H9 (cell line): ENCODE data around the gene DMD. TPM values are rescaled to one million over a fixed set of nuclear protein-coding genes. Genes with fewer than 3 reads are reported as not detected.

ENCODE experiments used
- DNase-seq: peaks from one replicate; pipeline ENCODE4 v3.0.0-alpha.2; 2017
- H2AFZ ChIP-seq: one replicate; pipeline ENCODE4 v1.6.1; 2013; ENCODE audit warnings: mild to moderate bottlenecking, low read length, control low read depth, moderate library complexity
- H2AK5ac ChIP-seq: 2 replicates; pipeline ENCODE4 v1.6.1; 2013; ENCODE audit warnings: low read length, control low read depth, mixed read lengths; ENCODE audit not compliant: insufficient read length
- H2BK120ac ChIP-seq: one replicate; pipeline ENCODE4 v1.6.1; 2013; ENCODE audit warnings: low read depth, mild to moderate bottlenecking, low read length, control low read depth, inconsistent platforms; ENCODE audit not compliant: poor library complexity, severe bottlenecking
- H2BK12ac ChIP-seq: 2 replicates; pipeline ENCODE4 v1.6.1; 2013; ENCODE audit warnings: low read length, control low read depth, mixed read lengths, low read depth; ENCODE audit not compliant: insufficient read length
- H2BK15ac ChIP-seq: 2 replicates; pipeline ENCODE4 v1.6.1; 2013; ENCODE audit warnings: low read depth, low read length, control low read depth
- H2BK20ac ChIP-seq: one replicate; pipeline ENCODE4 v1.6.1; 2013; ENCODE audit warnings: low read depth, mild to moderate bottlenecking, low read length, control low read depth, inconsistent platforms; ENCODE audit not compliant: poor library complexity, severe bottlenecking
- H2BK5ac ChIP-seq: 2 replicates; pipeline ENCODE4 v1.6.1; 2013; ENCODE audit warnings: low read length, control low read depth, mixed read lengths; ENCODE audit not compliant: insufficient read length
- H3K14ac ChIP-seq: 2 replicates; pipeline ENCODE4 v1.6.1; 2013; ENCODE audit warnings: low read length, control low read depth; ENCODE audit not compliant: insufficient read depth
- H3K18ac ChIP-seq: 2 replicates; pipeline ENCODE4 v1.6.1; 2013; ENCODE audit warnings: low read depth, mild to moderate bottlenecking, mixed read lengths, low read length, control low read depth; ENCODE audit not compliant: insufficient read length
- H3K23ac ChIP-seq: 2 replicates; pipeline ENCODE4 v1.6.1; 2013; ENCODE audit warnings: low read length, control low read depth, mixed read lengths, low read depth; ENCODE audit not compliant: insufficient read length
- H3K23me2 ChIP-seq: 2 replicates; pipeline ENCODE4 v1.6.1; 2013; ENCODE audit warnings: low read depth, mild to moderate bottlenecking, mixed read lengths, low read length, control low read depth; ENCODE audit not compliant: insufficient read length, poor library complexity, severe bottlenecking
- H3K27ac ChIP-seq: 2 replicates; pipeline ENCODE4 v1.5.1; 2013; ENCODE audit warnings: low read length, control low read depth, mixed read lengths, low read depth; ENCODE audit not compliant: insufficient read length
- H3K27me3 ChIP-seq: 2 replicates; pipeline ENCODE4 v1.6.1; 2013; ENCODE audit warnings: low read length, control low read depth, inconsistent platforms; ENCODE audit not compliant: insufficient read depth
- H3K4ac ChIP-seq: 2 replicates; pipeline ENCODE4 v1.6.1; 2013; ENCODE audit warnings: low read depth, mild to moderate bottlenecking, control low read depth, inconsistent platforms, low read length, moderate library complexity
- H3K4me1 ChIP-seq: 2 replicates; pipeline ENCODE4 v1.6.1; 2013; ENCODE audit warnings: low read length, control low read depth, inconsistent platforms; ENCODE audit not compliant: insufficient read depth
- H3K4me2 ChIP-seq: 2 replicates; pipeline ENCODE4 v1.6.1; 2013; ENCODE audit warnings: low read length, control low read depth, mixed read lengths; ENCODE audit not compliant: insufficient read length, insufficient read depth
- H3K56ac ChIP-seq: 2 replicates; pipeline ENCODE4 v1.6.1; 2013; ENCODE audit warnings: low read depth, mild to moderate bottlenecking, mixed read lengths, low read length, control low read depth; ENCODE audit not compliant: insufficient read length
- H3K79me1 ChIP-seq: 2 replicates; pipeline ENCODE4 v1.6.1; 2013; ENCODE audit warnings: low read depth, mild to moderate bottlenecking, moderate library complexity, low read length, control low read depth, inconsistent platforms; ENCODE audit not compliant: insufficient read depth, poor library complexity, severe bottlenecking
- H3K79me2 ChIP-seq: 2 replicates; pipeline ENCODE4 v1.6.1; 2013; ENCODE audit warnings: low read length, control low read depth, inconsistent platforms; ENCODE audit not compliant: insufficient read depth
- H3K9ac ChIP-seq: 2 replicates; pipeline ENCODE4 v1.6.1; 2013; ENCODE audit warnings: low read length, control low read depth, mixed read lengths; ENCODE audit not compliant: insufficient read length; ENCODE audit errors: extremely low read depth
- H3K9me3 ChIP-seq: one replicate; pipeline ENCODE4 v1.6.1; 2013; ENCODE audit warnings: low read depth, low read length, inconsistent platforms; ENCODE audit not compliant: control insufficient read depth
- H3T11ph ChIP-seq: one replicate; pipeline ENCODE4 v1.6.1; 2013; ENCODE audit warnings: mild to moderate bottlenecking, low read length, control low read depth, inconsistent platforms
- H4K20me1 ChIP-seq: one replicate; pipeline ENCODE4 v1.6.1; 2013; ENCODE audit not compliant: control insufficient read depth, insufficient read length, insufficient read depth
- H4K5ac ChIP-seq: 2 replicates; pipeline ENCODE4 v1.6.1; 2013; ENCODE audit warnings: low read depth, mild to moderate bottlenecking, mixed read lengths, low read length, control low read depth; ENCODE audit not compliant: insufficient read length
- H4K8ac ChIP-seq: replicated peaks from 2 replicates; pipeline ENCODE4 v1.6.1; 2013; ENCODE audit warnings: low read length, control low read depth, mixed read lengths, low read depth; ENCODE audit not compliant: insufficient read length
- H4K91ac ChIP-seq: 2 replicates; pipeline ENCODE4 v1.6.1; 2013; ENCODE audit warnings: low read depth, mild to moderate bottlenecking, moderate library complexity, mixed read lengths, low read length, control low read depth; ENCODE audit not compliant: insufficient read length
- H3K27ac Mint-ChIP-seq, 3 experiments: 2 replicates in 2 of 3; 3 replicates in 1 of 3; pipeline ENCODE4 v1.8.0; 2020 to 2021; ENCODE audit warnings: mixed read lengths in 3 of 3, mild to moderate bottlenecking in 1 of 3, moderate library complexity in 1 of 3
- H3K27me3 Mint-ChIP-seq: 2 replicates; pipeline ENCODE4 v1.8.0; 2021; ENCODE audit warnings: low read depth, mild to moderate bottlenecking, moderate library complexity, mixed read lengths
- H3K36me3 Mint-ChIP-seq, 3 experiments: 2 replicates in 2 of 3; 3 replicates in 1 of 3; pipeline ENCODE4 v1.8.0; 2020 to 2021; ENCODE audit warnings: low read depth in 3 of 3, mixed read lengths in 3 of 3; ENCODE audit not compliant: insufficient read depth in 1 of 3
- H3K4me1 Mint-ChIP-seq, 2 experiments: 2 replicates each; pipeline ENCODE4 v1.8.0; 2020; ENCODE audit warnings: mixed read lengths in 2 of 2
- H3K4me3 Mint-ChIP-seq, 2 experiments: 2 replicates in 1 of 2; 3 replicates in 1 of 2; pipeline ENCODE4 v1.8.0; 2020 to 2021; ENCODE audit warnings: mild to moderate bottlenecking in 2 of 2, mixed read lengths in 2 of 2, moderate library complexity in 1 of 2
- H3K9me3 Mint-ChIP-seq, 2 experiments: 2 replicates in 1 of 2; 3 replicates in 1 of 2; pipeline ENCODE4 v1.8.0; 2020; ENCODE audit warnings: mild to moderate bottlenecking in 2 of 2, mixed read lengths in 2 of 2, moderate library complexity in 1 of 2
- CTCF ChIP-seq: fragments of 200-600 bp; sonication (generic); conservative IDR thresholded peaks from 3 replicates; pipeline ENCODE4 v1.8.0; 2021; ENCODE audit warnings: antibody characterized with exemption, mild to moderate bottlenecking
- WGBS: extraction: QIAGEN DNeasy Blood & Tissue Kit; methylation state at CpG from one replicate; pipeline ENCODE4 v1.1.7; 2013; ENCODE audit warnings: missing lambda C conversion rate, low lambda C conversion rate, mixed read lengths; ENCODE audit not compliant: insufficient read length; ENCODE audit errors: extremely low coverage; 5-methylcytosine and 5-hydroxymethylcytosine counted together
- total RNA-seq: library from RNA; stranded (reverse); gene quantifications from 2 replicates; pipeline ENCODE4 v1.2.1, GENCODE V29; 2021

DMD gene
- total RNA-seq, 1 experiment from 2014 or later = 3.8 TPM

GRCh38 chrX:31805781-31806180 is 1405.6 kb downstream of the DMD start:
- Mint-ChIP-seq H3K9me3 (peaks cover 48 to 64% of the 10 kb centered on the region in 2 experiments), H3K4me1 (peaks cover 0 to 11% of the 10 kb centered on the region in 2 experiments; a peak in 2 of 4 replicates), H3K36me3 (peaks cover 4 to 7% (median 5%) of the 10 kb centered on the region in 3 experiments; a peak in 3 of 7 replicates), H3K27me3 (no peaks in the 10 kb centered on the region), H3K27ac (no peak overlapping the region), H3K4me3 (no peak overlapping the region)
- Histone ChIP-seq H3K9me3 (no peaks in the 10 kb centered on the region), H3K23me2 (no peaks in the 10 kb centered on the region), H3K23ac (no peak overlapping the region), H3K9ac (no peak overlapping the region), H4K5ac (no peak overlapping the region), H3K27me3 (no peaks in the 10 kb centered on the region), H3K18ac (no peak overlapping the region), H2BK20ac (no peak overlapping the region), H2BK12ac (no peak overlapping the region), H3K56ac (no peak overlapping the region), H3K79me1 (no peaks in the 10 kb centered on the region), H3T11ph (no peak overlapping the region), H4K20me1 (no peaks in the 10 kb centered on the region), H4K8ac (no peak overlapping the region), H3K4ac (no peak overlapping the region), H4K91ac (no peak overlapping the region), H2BK120ac (no peak overlapping the region), H2BK15ac (no peak overlapping the region), H3K79me2 (no peaks in the 10 kb centered on the region), H3K14ac (no peak overlapping the region), H2BK5ac (no peak overlapping the region), H2AFZ (no peak overlapping the region), H3K4me2 (no peak overlapping the region), H2AK5ac (no peak overlapping the region), H3K27ac (no peak overlapping the region), H3K4me1 (no peaks in the 10 kb centered on the region)
- DNase-seq = no peak
- WGBS = 100% methylated on average over 1 of the region's 3 CpGs
- no peak for TF ChIP-seq CTCF
